IPS-18a (cell line): Measurements from ENCODE around the gene TAS2R4.
"Not testable (repeated sequence)": the region's sequence is repeated elsewhere in the genome, so short reads cannot be mapped to it uniquely, and the experiment has no call there.

Experiments used
- H3K27ac ChIP-seq: one replicate; pipeline ENCODE4 v1.5.1; 2013; ENCODE audit warnings: low read length
- H3K27me3 ChIP-seq: one replicate; pipeline ENCODE4 v1.6.1; 2013; ENCODE audit warnings: mild to moderate bottlenecking, low read length; ENCODE audit not compliant: control insufficient read depth, insufficient read depth
- H3K36me3 ChIP-seq: one replicate; pipeline ENCODE4 v1.6.1; 2013; ENCODE audit warnings: low read depth, low read length; ENCODE audit not compliant: control insufficient read depth
- H3K4me1 ChIP-seq: one replicate; pipeline ENCODE4 v1.6.1; 2013; ENCODE audit warnings: low read depth, low read length; ENCODE audit not compliant: control insufficient read depth
- H3K4me3 ChIP-seq: one replicate; pipeline ENCODE4 v1.5.1; 2013; ENCODE audit warnings: low read length
- H3K9ac ChIP-seq: one replicate; pipeline ENCODE4 v1.6.1; 2013; ENCODE audit warnings: mild to moderate bottlenecking, low read length, moderate library complexity
- H3K9me3 ChIP-seq: one replicate; pipeline ENCODE4 v1.6.1; 2013; ENCODE audit warnings: low read depth, low read length; ENCODE audit not compliant: control insufficient read depth

TAS2R4 gene

GRCh38 chr7:141752634-141753033 is 23.8 kb upstream of the TAS2R4 start:
- Histone ChIP-seq H3K27ac (no peak overlapping the region), H3K9ac (no peak overlapping the region), H3K36me3 (peaks cover 58% of the 10 kb centered on the region), H3K4me1 (no peaks in the 10 kb centered on the region), H3K27me3 (no peaks in the 10 kb centered on the region), H3K4me3 (no peak overlapping the region), H3K9me3 (peaks cover 16% of the 10 kb centered on the region)

- Histone ChIP-seq H3K4me1 (no peaks in the 10 kb centered on the region), H3K36me3 (peaks cover 46% of the 10 kb centered on the region), H3K9ac (no peak overlapping the region), H3K9me3 (peaks cover 13% of the 10 kb centered on the region), H3K4me3 (no peak overlapping the region), H3K27me3 (no peaks in the 10 kb centered on the region), H3K27ac (no peak overlapping the region)
These were observed 21.5 kb upstream of the TAS2R4 start for GRCh38 chr7:141754939-141755338.

GRCh38 chr7:141763797-141764196 is 12.7 kb upstream of the TAS2R4 start, which contains the start of gene TAS2R3:
Gene TAS2R3, plus strand, starts transcription at chr7:141764097. Its CDS starts 62 bp downstream, at chr7:141764159.
- Histone ChIP-seq H3K36me3 (peaks cover 15% of the 10 kb centered on the region), H3K9me3 (no peaks in the 10 kb centered on the region), H3K27ac (no peak within 1 kb of the TSS), H3K4me3 (no peak within 1 kb of the TSS), H3K4me1 (no peaks in the 10 kb centered on the region), H3K27me3 (no peaks in the 10 kb centered on the region), H3K9ac (no peak within 1 kb of the TSS)

GRCh38 chr7:141770083-141770583 is 6.3 kb upstream of the TAS2R4 start:
- H3K9ac ChIP-seq, H3K9me3 ChIP-seq, H3K27me3 ChIP-seq, H3K4me1 ChIP-seq, H3K4me3 ChIP-seq, H3K36me3 ChIP-seq, H3K27ac ChIP-seq: not testable (repeated sequence)

GRCh38 chr7:141785706-141786552 is 9.5 kb downstream of the TAS2R4 start:
- Histone ChIP-seq H3K4me3 (no peak overlapping the region), H3K4me1 (no peaks in the 10 kb centered on the region), H3K9ac (no peak overlapping the region), H3K27ac (no peak overlapping the region), H3K27me3 (no peaks in the 10 kb centered on the region), H3K36me3 (no peaks in the 10 kb centered on the region), H3K9me3 (no peaks in the 10 kb centered on the region)

- Histone ChIP-seq H3K9ac (no peak overlapping the region), H3K27me3 (no peaks in the 10 kb centered on the region)
These were observed 11.8 kb downstream of the TAS2R4 start for GRCh38 chr7:141788296-141788695.

GRCh38 chr7:141789917-141790316 is 13.4 kb downstream of the TAS2R4 start, which contains the start of gene TAS2R5:
Gene TAS2R5, plus strand, starts transcription at chr7:141790217. Its CDS starts 145 bp downstream, at chr7:141790362.
- Histone ChIP-seq H3K4me3 (no peak within 1 kb of the TSS), H3K9me3 (no peaks in the 10 kb centered on the region), H3K27ac (no peak within 1 kb of the TSS), H3K9ac (no peak within 1 kb of the TSS), H3K4me1 (no peaks in the 10 kb centered on the region), H3K36me3 (no peaks in the 10 kb centered on the region), H3K27me3 (no peaks in the 10 kb centered on the region)

More at GRCh38 chr7:141788296-141788695, 11.8 kb downstream of the TAS2R4 start:
- Histone ChIP-seq H3K4me1 (no peaks in the 10 kb centered on the region), H3K9me3 (no peaks in the 10 kb centered on the region), H3K27ac (no peak overlapping the region), H3K4me3 (no peak overlapping the region), H3K36me3 (no peaks in the 10 kb centered on the region)

GRCh38 chr7:141792526-141792925 is 16.1 kb downstream of the TAS2R4 start:
- Histone ChIP-seq H3K36me3 (no peaks in the 10 kb centered on the region), H3K9ac (no peak overlapping the region), H3K27ac (no peak overlapping the region), H3K9me3 (no peaks in the 10 kb centered on the region), H3K27me3 (no peaks in the 10 kb centered on the region), H3K4me1 (no peaks in the 10 kb centered on the region), H3K4me3 (no peak overlapping the region)

- no peak overlapping the region for H3K27ac ChIP-seq
- H3K4me3 ChIP-seq: no peak overlapping the region
- no peaks in the 10 kb centered on the region for H3K36me3 ChIP-seq
- no peaks in the 10 kb centered on the region for H3K27me3 ChIP-seq
- no peaks in the 10 kb centered on the region for H3K4me1 ChIP-seq
- no peak overlapping the region for H3K9ac ChIP-seq
- H3K9me3 ChIP-seq: peaks cover 8% of the 10 kb centered on the region
These were observed 43.6 kb downstream of the TAS2R4 start for GRCh38 chr7:141820067-141820466.

- H3K9me3 ChIP-seq, H3K36me3 ChIP-seq, H3K27ac ChIP-seq, H3K4me1 ChIP-seq, H3K4me3 ChIP-seq, H3K27me3 ChIP-seq, H3K9ac ChIP-seq: not testable (repeated sequence)
These were observed 46.0 kb downstream of the TAS2R4 start for GRCh38 chr7:141822432-141822831.
